IMR-90 (cell line): Measurements from ENCODE around the gene DHRS7. TPM values are rescaled to one million over a fixed set of nuclear protein-coding genes. Genes with fewer than 3 reads are reported as not detected.
A peak's percentile ranks its signal among the peaks of the same experiment; 100 is the strongest.

Source experiments
- ATAC-seq: fragments of 200-7000 bp; cut with Tn5 transposase; 2 replicates; pipeline ENCODE4 v1.9.1; 2020; ENCODE audit warnings: low read depth, mild to moderate bottlenecking, moderate library complexity
- BruUV-seq: library from RNA; stranded (reverse); fragments of 400-500 nt; replicated peaks from 2 replicates; lab custom pipeline; 2021; lab: Mats Ljungman, UMichigan
- CTCF ChIA-PET: fragments of 300-600 bp; formaldehyde crosslinking; extraction: SDS; loops from one replicate; lab custom pipeline; 2021; ENCODE audit warnings: antibody characterized with exemption; lab: Yijun Ruan, JAX
- POLR2A ChIA-PET: fragments of 300-600 bp; sonication (Branson Sonifier 250); formaldehyde crosslinking; loops from one replicate; lab custom pipeline; 2022; ENCODE audit warnings: antibody characterized with exemption; ENCODE audit not compliant: unreplicated experiment; lab: Charles Lee
- DNase-seq: peaks from one replicate; pipeline ENCODE4 v3.0.0; 2013
- H2AFZ ChIP-seq: replicated peaks from 2 replicates; pipeline ENCODE3; 2013; ENCODE audit warnings: low read length, mild to moderate bottlenecking; ENCODE audit not compliant: poor library complexity
- H2AK5ac ChIP-seq: 2 replicates; pipeline ENCODE4 v1.6.1; 2013; ENCODE audit warnings: low read depth, low read length, inconsistent platforms
- H2AK9ac ChIP-seq: replicated peaks from 2 replicates; pipeline ENCODE3; 2013; ENCODE audit warnings: mild to moderate bottlenecking, low read depth, low read length, moderate library complexity; ENCODE audit not compliant: poor library complexity
- H2BK120ac ChIP-seq: 2 replicates; pipeline ENCODE4 v1.6.1; 2013; ENCODE audit warnings: low read depth, low read length, inconsistent platforms
- H2BK15ac ChIP-seq: 3 replicates; pipeline ENCODE4 v1.6.1; 2013; ENCODE audit warnings: low read depth, low read length, inconsistent platforms
- H2BK20ac ChIP-seq: 2 replicates; pipeline ENCODE4 v1.6.1; 2013; ENCODE audit warnings: low read depth, mild to moderate bottlenecking, inconsistent platforms, low read length, moderate library complexity
- H2BK5ac ChIP-seq: 2 replicates; pipeline ENCODE4 v1.6.1; 2013; ENCODE audit warnings: mild to moderate bottlenecking, low read depth, low read length, inconsistent platforms; ENCODE audit not compliant: poor library complexity, severe bottlenecking
- H3K14ac ChIP-seq: replicated peaks from 2 replicates; pipeline ENCODE4 v1.6.1; 2013; ENCODE audit warnings: low read depth, low read length, inconsistent platforms
- H3K18ac ChIP-seq: 2 replicates; pipeline ENCODE4 v1.6.1; 2013; ENCODE audit warnings: low read depth, low read length, control low read depth
- H3K23ac ChIP-seq: 2 replicates; pipeline ENCODE4 v1.6.1; 2013; ENCODE audit warnings: low read depth, low read length, inconsistent platforms
- H3K27ac ChIP-seq: 2 replicates; pipeline ENCODE4 v1.5.1; 2013; ENCODE audit warnings: mild to moderate bottlenecking, control low read depth, low read length; ENCODE audit not compliant: insufficient read depth
- H3K27me3 ChIP-seq: 2 replicates; pipeline ENCODE4 v1.6.1; 2013; ENCODE audit warnings: low read length; ENCODE audit not compliant: control insufficient read depth, insufficient read depth
- H3K36me3 ChIP-seq: 2 replicates; pipeline ENCODE4 v1.6.1; 2013; ENCODE audit warnings: low read length, mixed read lengths; ENCODE audit not compliant: control insufficient read depth, insufficient read depth
- H3K4ac ChIP-seq: 2 replicates; pipeline ENCODE4 v1.6.1; 2013; ENCODE audit warnings: low read depth, low read length, inconsistent platforms
- H3K4me1 ChIP-seq: 2 replicates; pipeline ENCODE4 v1.6.1; 2013; ENCODE audit warnings: low read length, mixed read lengths; ENCODE audit not compliant: control insufficient read depth, insufficient read depth
- H3K4me2 ChIP-seq: 2 replicates; pipeline ENCODE4 v1.6.1; 2013; ENCODE audit warnings: low read depth, mild to moderate bottlenecking, control low read depth, low read length, moderate library complexity
- H3K4me3 ChIP-seq: 2 replicates; pipeline ENCODE4 v1.5.1; 2013; ENCODE audit warnings: low read depth, mild to moderate bottlenecking, control low read depth, low read length, moderate library complexity; ENCODE audit not compliant: insufficient read depth
- H3K56ac ChIP-seq: 2 replicates; pipeline ENCODE4 v1.6.1; 2013; ENCODE audit warnings: low read length, inconsistent platforms; ENCODE audit not compliant: insufficient read depth; ENCODE audit errors: extremely low read depth
- H3K79me1 ChIP-seq, 2 experiments: 2 replicates each; pipeline ENCODE4 v1.6.1; 2013; ENCODE audit warnings: low read length in 2 of 2, inconsistent platforms in 1 of 2, low read depth in 1 of 2
- H3K9ac ChIP-seq: 2 replicates; pipeline ENCODE4 v1.6.1; 2013; ENCODE audit warnings: low read depth, low read length, control low read depth
- H3K9me1 ChIP-seq: 2 replicates; pipeline ENCODE4 v1.6.1; 2013; ENCODE audit warnings: low read length, inconsistent platforms; ENCODE audit not compliant: insufficient read depth
- H3K9me3 ChIP-seq: 2 replicates; pipeline ENCODE4 v1.6.1; 2013; ENCODE audit warnings: low read length; ENCODE audit not compliant: control insufficient read depth, insufficient read depth
- H4K20me1 ChIP-seq: 2 replicates; pipeline ENCODE4 v1.6.1; 2013; ENCODE audit warnings: low read length, inconsistent platforms; ENCODE audit not compliant: insufficient read depth
- H4K5ac ChIP-seq: 2 replicates; pipeline ENCODE4 v1.6.1; 2013; ENCODE audit warnings: mild to moderate bottlenecking, low read depth, low read length, control low read depth
- H4K8ac ChIP-seq, 2 experiments: 2 replicates each; pipeline ENCODE4 v1.6.1; 2013; ENCODE audit warnings: low read depth in 2 of 2, low read length in 2 of 2, control low read depth in 1 of 2, inconsistent platforms in 1 of 2
- H4K91ac ChIP-seq: 2 replicates; pipeline ENCODE4 v1.6.1; 2013; ENCODE audit warnings: low read depth, low read length, inconsistent platforms; ENCODE audit not compliant: insufficient read depth
- CHD1 ChIP-seq: IDR thresholded peaks from 2 replicates; pipeline ENCODE4 v1.6.1; 2012; ENCODE audit warnings: low read depth, low read length, improper control_type of control experiment
- FOS ChIP-seq: fragments of 150-350 bp; IDR thresholded peaks from 2 replicates; pipeline ENCODE4 v1.6.1; 2016; ENCODE audit warnings: low read depth, low read length
- MAZ ChIP-seq: IDR thresholded peaks from 2 replicates; pipeline ENCODE4 v1.6.1; 2012; ENCODE audit warnings: low read depth, mild to moderate bottlenecking, low read length, improper control_type of control experiment, moderate library complexity, borderline replicate concordance
- MXI1 ChIP-seq: IDR thresholded peaks from 2 replicates; pipeline ENCODE4 v1.6.1; 2012; ENCODE audit warnings: low read depth, mild to moderate bottlenecking, low read length, moderate library complexity, borderline replicate concordance
- POLR2A ChIP-seq: IDR thresholded peaks from 2 replicates; pipeline ENCODE4 v1.6.1; 2012; ENCODE audit warnings: mild to moderate bottlenecking, low read depth, low read length
- RFX5 ChIP-seq: IDR thresholded peaks from 2 replicates; pipeline ENCODE4 v1.8.0; 2012; ENCODE audit warnings: low read depth, mild to moderate bottlenecking, low read length, moderate library complexity
- WGBS, 2 experiments: methylation state at CpG; one replicate each; pipeline versions ENCODE4 v1.1.5 to v1.1.7; 2013; ENCODE audit warnings: missing lambda C conversion rate in 2 of 2; ENCODE audit not compliant: insufficient read length in 1 of 2; ENCODE audit errors: extremely low coverage in 2 of 2; 5-methylcytosine and 5-hydroxymethylcytosine counted together
- dilution Hi-C: fragments of 300-500 bp; cut with HindIII; formaldehyde crosslinking; loops from one replicate; pipeline ENCODE4 v1.14.3; 2018; ENCODE audit warnings: low sequenced_read_pairs; ENCODE audit not compliant: unreplicated experiment
- in situ Hi-C: fragments of 300-500 bp; cut with MboI; formaldehyde crosslinking; loops from 3 replicates; pipeline ENCODE4 v1.14.3; 2019; ENCODE audit warnings: low sequenced_read_pairs, inconsistent platforms, mixed read lengths
- intact Hi-C: fragments of 100-400 bp; cut with micrococcal nuclease; formaldehyde crosslinking; loops from 2 replicates; pipeline ENCODE4 v1.10.0; 2022
- polyA plus RNA-seq, 3 experiments: library from polyadenylated mRNA; depleted of rRNA; stranded (reverse); fragments of >200 nt; gene quantifications; 2 replicates each; pipeline ENCODE4 v1.2.3, GENCODE V29; 2012; ENCODE audit warnings: low replicate concordance in 1 of 3
- total RNA-seq: library from RNA; depleted of rRNA; stranded (reverse); fragments of >200 nt; gene quantifications from 2 replicates; pipeline ENCODE4 v1.2.3, GENCODE V29; 2012

The DHRS7 gene
- total and polyA plus RNA-seq, 2 of the 4 experiments (the other 2 are of a cell fraction): 30.3 to 50.2 TPM

DNA sequence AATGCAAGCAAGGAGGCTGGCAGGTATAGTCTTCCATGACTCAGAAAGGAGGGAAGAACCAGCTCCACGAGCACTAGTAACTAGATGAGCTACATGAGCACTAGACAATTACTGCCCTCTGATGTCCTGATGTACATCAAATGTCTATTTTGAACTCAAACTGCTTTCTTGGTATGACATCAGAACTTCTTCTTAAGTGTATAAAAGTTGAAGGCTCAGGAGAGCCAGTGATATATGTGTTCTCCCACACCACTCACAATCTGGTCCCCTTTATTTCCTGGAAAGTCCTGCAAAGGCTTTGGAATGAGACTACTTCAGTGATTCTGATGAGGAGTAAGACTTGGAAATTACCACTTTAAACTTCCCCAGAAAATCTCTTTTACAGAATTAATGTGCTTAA lies 18.5 kb upstream of the DHRS7 start:
- CTCF ChIA-PET: interaction anchor here (0.6 to 2.8 kb wide), 9 partner anchors 9 to 1031 kb away, joined by 3 to 28 read pairs (median 4); no protein-coding TSS in a partner anchor
- WGBS, 2 experiments: no CpG with 5 or more reads among the region's 1 CpG
- peak; percentile 31 for DNase-seq
- in situ Hi-C loops (loop anchor here (5.0 kb wide), 2 partner anchors 116 to 216 kb away; no protein-coding TSS in a partner anchor), dilution Hi-C loops (no loop called here), intact Hi-C loops (loop anchor here (1.0 to 5.0 kb wide), 5 partner anchors 119 to 676 kb away; no protein-coding TSS in a partner anchor)
- H3K23ac ChIP-seq: 0 out of 2 replicates have a peak overlapping the region, but pooled peaks have one; percentile 9
- H3K4me1 ChIP-seq: no peaks in the 10 kb centered on the region
- H3K27me3 ChIP-seq: peaks cover 6% of the 10 kb centered on the region
- 0 out of 2 replicates have a peak overlapping the region, but pooled peaks have one; percentile 16 for H3K9ac ChIP-seq
- H4K5ac ChIP-seq: no peak overlapping the region
- ATAC-seq: peak; percentile 45
- no peak overlapping the region for H3K56ac ChIP-seq
- H3K27ac ChIP-seq: no peak overlapping the region
- peak overlapping the region; percentile 85 for H3K4me2 ChIP-seq
- H2BK5ac ChIP-seq: no peak overlapping the region
- H3K9me1 ChIP-seq: no peaks in the 10 kb centered on the region
- H4K8ac ChIP-seq: no peak overlapping the region
- no peaks in the 10 kb centered on the region for H3K9me3 ChIP-seq
- H2AK9ac ChIP-seq: no peak overlapping the region
- H2BK20ac ChIP-seq: no peak overlapping the region
- no peak overlapping the region for H2AFZ ChIP-seq
- no peak overlapping the region for H3K18ac ChIP-seq
- TF ChIP-seq MXI1: no peak
- no peak for TF ChIP-seq CHD1
- no peak for TF ChIP-seq POLR2A
- no peak for TF ChIP-seq MAZ
- no peak for TF ChIP-seq RFX5
- no peak for TF ChIP-seq FOS
- H4K20me1 ChIP-seq: no peaks in the 10 kb centered on the region
- no peak overlapping the region for H2BK15ac ChIP-seq
- peak overlapping the region; percentile 38; the same call in 1 of the 2 replicates for H3K4me3 ChIP-seq
- no TSS peak for BruUV-seq
- H3K79me1 ChIP-seq: no peaks in the 10 kb centered on the region
- no peak overlapping the region for H4K91ac ChIP-seq
- POLR2A ChIA-PET: no interaction called here
- no peak overlapping the region for H3K14ac ChIP-seq
- no peak overlapping the region for H2BK120ac ChIP-seq
- no peak overlapping the region for H3K4ac ChIP-seq
- no peak overlapping the region for H2AK5ac ChIP-seq
- H3K36me3 ChIP-seq: no peaks in the 10 kb centered on the region
